SU-DHL-6 (cell line): ENCODE measurements around the gene UTS2R.

Experiments used
- H2AFZ ChIP-seq: fragments of 200-600 bp; sonication (generic); 2 replicates; pipeline ENCODE4 v1.6.1; 2014; ENCODE audit warnings: low read depth, mild to moderate bottlenecking, moderate library complexity, mixed read lengths, antibody characterized with exemption, low read length; ENCODE audit not compliant: severe bottlenecking
- H3F3A ChIP-seq: fragments of 200-600 bp; shearing (Covaris generic); 2 replicates; pipeline ENCODE4 v1.6.0; 2016; ENCODE audit warnings: antibody characterized with exemption, mild to moderate bottlenecking; ENCODE audit not compliant: insufficient read depth
- H3K27ac ChIP-seq: fragments of 200-600 bp; sonication (generic); 2 replicates; pipeline ENCODE4 v1.5.1; 2016; ENCODE audit warnings: low read depth, mild to moderate bottlenecking, low read length, moderate library complexity, mixed read lengths
- H3K27me3 ChIP-seq: fragments of 200-600 bp; sonication (generic), shearing (Covaris generic); 2 replicates; pipeline ENCODE4 v1.6.0; 2014; ENCODE audit warnings: mild to moderate bottlenecking, low read length
- H3K36me3 ChIP-seq: fragments of 200-600 bp; sonication (generic); 2 replicates; pipeline ENCODE4 v1.6.1; 2014; ENCODE audit warnings: mild to moderate bottlenecking, low read length, mixed read lengths
- H3K4me2 ChIP-seq: fragments of 300-600, 200-600 bp; shearing (Covaris generic), sonication (generic); 2 replicates; pipeline ENCODE4 v1.6.0; 2014; ENCODE audit warnings: low read length, low read depth, mild to moderate bottlenecking; ENCODE audit not compliant: poor library complexity, severe bottlenecking
- H3K4me3 ChIP-seq: fragments of 200-600 bp; sonication (generic); 2 replicates; pipeline ENCODE4 v1.5.1; 2014; ENCODE audit warnings: antibody characterized with exemption, low read length, mild to moderate bottlenecking, mixed read lengths; ENCODE audit not compliant: insufficient read depth, poor library complexity, severe bottlenecking
- H3K79me2 ChIP-seq: fragments of 200-600 bp; sonication (generic); 2 replicates; pipeline ENCODE4 v1.6.1; 2014; ENCODE audit warnings: mild to moderate bottlenecking, low read length, moderate library complexity; ENCODE audit not compliant: insufficient read depth
- H3K9ac ChIP-seq: fragments of 200-600 bp; sonication (generic); 2 replicates; pipeline ENCODE4 v1.7.0; 2014; ENCODE audit warnings: mild to moderate bottlenecking, low read length
- H3K9me2 ChIP-seq: fragments of 200-600 bp; sonication (generic); replicated peaks from 2 replicates; pipeline ENCODE4 v1.6.1; 2014; ENCODE audit warnings: low read length; ENCODE audit not compliant: insufficient read depth
- H3K9me3 ChIP-seq: fragments of 200-600 bp; sonication (generic); 2 replicates; pipeline ENCODE4 v1.6.1; 2014; ENCODE audit warnings: low read length, mixed read lengths; ENCODE audit not compliant: insufficient read depth
- H4K20me1 ChIP-seq: fragments of 200-600 bp; sonication (generic); 2 replicates; pipeline ENCODE4 v1.6.1; 2014; ENCODE audit warnings: low read depth, mild to moderate bottlenecking, antibody characterized with exemption, low read length, moderate library complexity, mixed read lengths
- EZH2phosphoT487 ChIP-seq: fragments of 200-600 bp; sonication (generic), shearing (Covaris generic); conservative IDR thresholded peaks from 2 replicates; pipeline ENCODE4 v1.6.1; 2018; ENCODE audit warnings: mild to moderate bottlenecking, antibody characterized with exemption, low read length, moderate library complexity, mixed read lengths
- TF ChIP-seq, protein P1 (sequence below): fragments of 200-600 bp; sonication (generic); IDR thresholded peaks from one replicate; pipeline ENCODE4 v1.5.1; 2017; ENCODE audit warnings: antibody characterized with exemption, mild to moderate bottlenecking, low read length, moderate library complexity; ENCODE audit not compliant: insufficient read depth, poor library complexity, severe bottlenecking

Gene UTS2R

DNA sequence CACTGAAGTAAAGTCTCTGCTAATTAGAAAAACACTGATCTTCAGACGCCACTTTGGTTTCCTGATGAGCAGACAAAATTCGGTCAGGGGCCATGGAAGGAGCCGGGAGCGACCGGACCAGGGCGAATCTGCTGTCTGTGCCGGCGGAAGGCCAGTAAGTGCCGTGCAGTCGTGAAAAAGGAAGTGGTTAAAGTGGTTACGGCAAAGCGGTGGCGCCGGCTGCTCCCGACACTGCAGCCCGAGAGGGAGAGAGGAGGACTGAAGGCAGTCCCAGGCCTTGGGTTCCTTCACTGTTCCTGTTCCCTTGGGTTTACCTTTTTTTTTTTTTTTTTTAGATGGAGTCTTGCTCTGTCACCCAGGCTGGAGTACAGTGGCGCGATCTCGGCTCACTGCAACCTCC lies 29.3 kb downstream of the UTS2R start:
- Histone ChIP-seq H3K9me3 (no peaks in the 10 kb centered on the region), H3K27ac (0 out of 2 replicates have a peak overlapping the region, but pooled peaks have one; percentile 38), H3K9me2 (no peaks in the 10 kb centered on the region), H3K79me2 (no peaks in the 10 kb centered on the region), H3K36me3 (no peaks in the 10 kb centered on the region), H4K20me1 (no peaks in the 10 kb centered on the region), H3K9ac (no peak overlapping the region), H3K4me2 (peak overlapping the region; percentile 56), H3F3A (0 out of 2 replicates have a peak, but pooled peaks cover 4% of the 10 kb centered on the region), H3K27me3 (no peaks in the 10 kb centered on the region), H3K4me3 (no peak overlapping the region), H2AFZ (peak overlapping the region; percentile 81)
- TF ChIP-seq, protein P1, sequence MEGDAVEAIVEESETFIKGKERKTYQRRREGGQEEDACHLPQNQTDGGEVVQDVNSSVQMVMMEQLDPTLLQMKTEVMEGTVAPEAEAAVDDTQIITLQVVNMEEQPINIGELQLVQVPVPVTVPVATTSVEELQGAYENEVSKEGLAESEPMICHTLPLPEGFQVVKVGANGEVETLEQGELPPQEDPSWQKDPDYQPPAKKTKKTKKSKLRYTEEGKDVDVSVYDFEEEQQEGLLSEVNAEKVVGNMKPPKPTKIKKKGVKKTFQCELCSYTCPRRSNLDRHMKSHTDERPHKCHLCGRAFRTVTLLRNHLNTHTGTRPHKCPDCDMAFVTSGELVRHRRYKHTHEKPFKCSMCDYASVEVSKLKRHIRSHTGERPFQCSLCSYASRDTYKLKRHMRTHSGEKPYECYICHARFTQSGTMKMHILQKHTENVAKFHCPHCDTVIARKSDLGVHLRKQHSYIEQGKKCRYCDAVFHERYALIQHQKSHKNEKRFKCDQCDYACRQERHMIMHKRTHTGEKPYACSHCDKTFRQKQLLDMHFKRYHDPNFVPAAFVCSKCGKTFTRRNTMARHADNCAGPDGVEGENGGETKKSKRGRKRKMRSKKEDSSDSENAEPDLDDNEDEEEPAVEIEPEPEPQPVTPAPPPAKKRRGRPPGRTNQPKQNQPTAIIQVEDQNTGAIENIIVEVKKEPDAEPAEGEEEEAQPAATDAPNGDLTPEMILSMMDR: no peak
- TF ChIP-seq EZH2phosphoT487: no peak

DNA sequence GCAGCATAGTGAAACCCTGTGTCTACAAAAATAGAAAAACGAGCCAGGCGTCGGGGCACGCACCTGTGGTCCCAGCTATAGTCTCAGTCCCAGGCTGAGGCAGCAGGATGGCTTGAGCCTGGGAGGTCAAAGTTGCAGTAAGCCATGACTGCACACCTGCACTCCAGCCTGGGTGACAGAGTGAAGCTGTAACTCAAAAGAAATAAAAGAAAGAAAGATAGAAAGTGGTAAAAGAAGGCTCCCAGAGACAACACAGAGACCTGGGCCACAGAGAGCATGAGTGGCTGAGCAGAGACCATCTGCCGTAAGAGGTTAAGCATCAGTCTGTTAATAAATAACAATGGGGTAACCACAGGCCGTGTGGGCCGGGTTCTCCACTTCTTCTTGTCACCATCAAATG lies 31.3 kb downstream of the UTS2R start:
- H3K9ac ChIP-seq: no peak overlapping the region
- H2AFZ ChIP-seq: no peak overlapping the region
- H4K20me1 ChIP-seq: no peaks in the 10 kb centered on the region
- H3K79me2 ChIP-seq: no peaks in the 10 kb centered on the region
- H3F3A ChIP-seq: 0 out of 2 replicates have a peak, but pooled peaks cover 4% of the 10 kb centered on the region
- H3K27ac ChIP-seq: no peak overlapping the region
- no peak overlapping the region for H3K4me3 ChIP-seq
- no peaks in the 10 kb centered on the region for H3K9me2 ChIP-seq
- no peak for TF ChIP-seq EZH2phosphoT487
- TF ChIP-seq, protein P1: no peak
- no peaks in the 10 kb centered on the region for H3K36me3 ChIP-seq
- no peaks in the 10 kb centered on the region for H3K9me3 ChIP-seq
- no peak overlapping the region for H3K4me2 ChIP-seq
- no peaks in the 10 kb centered on the region for H3K27me3 ChIP-seq

DNA sequence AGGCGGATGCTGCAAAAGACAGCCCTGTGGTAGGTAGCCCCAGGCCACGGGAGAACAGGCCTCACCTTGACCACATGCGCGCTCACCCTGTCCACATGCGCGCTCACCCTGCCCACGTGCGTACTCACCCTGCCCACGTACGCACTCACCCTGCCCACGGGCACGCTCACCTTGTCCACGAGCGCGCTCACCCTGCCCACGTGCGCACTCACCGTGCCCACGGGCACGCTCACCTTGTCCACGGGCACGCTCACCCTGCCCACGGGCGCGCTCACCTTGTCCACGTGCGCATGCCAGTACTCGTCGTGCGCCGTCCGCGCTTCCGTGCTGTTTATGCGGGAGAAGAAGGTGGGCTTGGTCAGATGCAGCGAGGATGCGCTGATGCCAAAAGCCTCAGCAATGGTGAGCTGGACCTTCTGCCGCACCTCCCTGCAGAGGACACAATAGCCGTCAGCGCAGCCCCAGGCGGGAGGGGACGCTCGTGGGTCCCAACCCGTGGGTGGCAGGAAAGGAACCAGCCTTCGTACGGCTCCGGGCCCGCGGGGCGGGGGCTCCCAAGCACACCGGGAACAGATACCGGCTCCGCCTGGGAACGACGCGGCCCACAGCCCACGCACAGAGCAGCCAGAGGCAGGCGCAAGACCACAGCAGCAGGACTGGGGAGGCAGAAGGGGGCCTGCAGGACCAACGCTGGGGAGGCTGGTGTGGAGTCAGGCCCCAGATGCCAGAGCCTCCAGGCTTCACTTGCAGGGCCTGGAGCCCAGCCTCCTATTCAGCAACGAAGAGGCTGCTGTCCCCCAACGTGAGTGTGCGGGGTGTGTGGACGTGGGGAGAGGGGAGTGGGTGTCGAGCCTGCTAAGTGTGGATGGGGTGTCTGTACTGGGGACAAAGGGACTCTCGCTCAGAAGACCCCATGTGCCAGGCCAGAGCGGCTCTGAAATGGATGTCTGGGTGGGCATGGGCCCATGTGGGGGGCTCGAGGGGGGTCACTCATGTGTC lies 32.4 kb downstream of the UTS2R start:
- Histone ChIP-seq H3K4me3 (no peak overlapping the region), H3K27me3 (no peaks in the 10 kb centered on the region), H3F3A (0 out of 2 replicates have a peak, but pooled peaks cover 4% of the 10 kb centered on the region), H3K9me3 (no peaks in the 10 kb centered on the region), H3K79me2 (no peaks in the 10 kb centered on the region), H2AFZ (no peak overlapping the region), H3K27ac (no peak overlapping the region), H3K4me2 (no peak overlapping the region), H4K20me1 (no peaks in the 10 kb centered on the region), H3K9ac (no peak overlapping the region), H3K9me2 (no peaks in the 10 kb centered on the region), H3K36me3 (no peaks in the 10 kb centered on the region)
- TF ChIP-seq EZH2phosphoT487: no peak
- TF ChIP-seq, protein P1: no peak
